GM19463 (cell line): ENCODE measurements around the gene PTGIS.

Experiments
- ATAC-seq: cut with Tn5 transposase; IDR thresholded peaks from one replicate; pipeline ENCODE4 v1.9.1; 2021; ENCODE audit warnings: mild to moderate bottlenecking, moderate library complexity; ENCODE audit not compliant: unreplicated experiment

PTGIS gene

GRCh38 chr20:49595811-49596561, 28.0 kb upstream of the PTGIS start:
- no peak for ATAC-seq

GRCh38 chr20:49595346-49595745, 27.4 kb upstream of the PTGIS start:
- no peak for ATAC-seq

- ATAC-seq: no peak
Measured at GRCh38 chr20:49594931-49595315, 27.0 kb upstream of the PTGIS start.

- ATAC-seq: no peak
Measured at GRCh38 chr20:49594143-49594930, 26.4 kb upstream of the PTGIS start.

DNA sequence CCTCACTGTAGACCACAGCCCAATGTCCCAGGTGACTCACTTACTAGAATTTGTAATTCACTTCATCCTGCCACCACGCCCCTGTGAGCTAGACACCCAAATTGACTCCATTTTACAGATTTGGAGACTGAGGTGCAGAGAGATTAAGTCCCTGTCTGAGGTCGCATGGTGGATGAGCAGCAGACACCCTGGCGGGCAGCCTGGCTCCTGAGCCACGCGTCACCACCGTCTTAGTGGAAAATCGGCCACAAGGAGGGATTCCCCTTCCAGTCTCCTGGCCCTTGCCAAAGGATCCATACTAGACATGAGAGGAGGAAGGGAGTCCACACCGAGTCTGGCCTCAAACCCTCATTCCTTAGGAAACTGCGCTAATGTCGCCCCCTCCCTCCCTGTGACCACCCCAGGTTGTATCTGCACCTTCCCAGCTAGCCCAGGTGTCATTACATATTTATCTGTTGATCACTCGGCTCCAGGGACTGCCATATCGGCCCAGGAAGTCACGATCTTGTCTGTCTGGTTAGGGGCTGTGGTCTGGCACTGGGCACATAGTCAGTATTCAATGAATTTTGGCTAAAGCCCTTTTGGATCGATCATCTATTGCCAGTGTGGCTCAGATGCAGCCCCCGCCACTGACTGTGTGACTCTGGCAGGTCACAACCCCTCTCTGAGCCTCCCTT, 25.7 kb upstream of the PTGIS start:
- no peak for ATAC-seq

- no peak for ATAC-seq
Measured at GRCh38 chr20:49592120-49592519, 24.2 kb upstream of the PTGIS start.

DNA sequence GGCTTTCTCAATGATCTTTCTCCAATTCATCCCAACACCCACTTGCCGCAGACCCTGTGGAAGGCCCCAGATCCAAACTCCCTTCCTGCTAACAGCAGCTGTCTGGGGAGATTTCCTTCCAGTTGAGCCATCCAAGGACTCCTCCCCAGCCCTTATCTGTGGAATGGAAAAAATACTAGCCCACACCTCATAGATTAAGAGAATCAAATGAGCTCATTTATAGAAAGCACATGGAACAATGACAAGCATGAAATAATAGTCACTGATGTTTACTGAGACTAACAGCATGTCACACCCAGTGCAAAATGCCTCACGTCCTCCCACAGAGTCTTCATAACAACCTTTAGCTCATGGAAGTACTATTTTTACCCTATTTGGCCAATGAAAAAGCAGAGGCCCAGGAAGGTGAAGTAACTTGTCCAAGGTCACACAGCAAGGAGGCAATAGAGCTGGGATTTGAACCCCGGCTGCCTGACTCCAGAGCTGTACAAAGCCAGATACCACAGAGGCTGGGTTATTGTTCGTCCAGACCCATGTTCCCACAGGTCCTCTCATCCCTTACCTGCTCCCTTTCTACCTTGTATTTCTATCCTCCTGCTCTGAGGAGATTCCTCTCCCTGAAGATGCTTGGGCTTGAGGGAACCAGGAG, 23.4 kb upstream of the PTGIS start:
- ATAC-seq: no peak

DNA sequence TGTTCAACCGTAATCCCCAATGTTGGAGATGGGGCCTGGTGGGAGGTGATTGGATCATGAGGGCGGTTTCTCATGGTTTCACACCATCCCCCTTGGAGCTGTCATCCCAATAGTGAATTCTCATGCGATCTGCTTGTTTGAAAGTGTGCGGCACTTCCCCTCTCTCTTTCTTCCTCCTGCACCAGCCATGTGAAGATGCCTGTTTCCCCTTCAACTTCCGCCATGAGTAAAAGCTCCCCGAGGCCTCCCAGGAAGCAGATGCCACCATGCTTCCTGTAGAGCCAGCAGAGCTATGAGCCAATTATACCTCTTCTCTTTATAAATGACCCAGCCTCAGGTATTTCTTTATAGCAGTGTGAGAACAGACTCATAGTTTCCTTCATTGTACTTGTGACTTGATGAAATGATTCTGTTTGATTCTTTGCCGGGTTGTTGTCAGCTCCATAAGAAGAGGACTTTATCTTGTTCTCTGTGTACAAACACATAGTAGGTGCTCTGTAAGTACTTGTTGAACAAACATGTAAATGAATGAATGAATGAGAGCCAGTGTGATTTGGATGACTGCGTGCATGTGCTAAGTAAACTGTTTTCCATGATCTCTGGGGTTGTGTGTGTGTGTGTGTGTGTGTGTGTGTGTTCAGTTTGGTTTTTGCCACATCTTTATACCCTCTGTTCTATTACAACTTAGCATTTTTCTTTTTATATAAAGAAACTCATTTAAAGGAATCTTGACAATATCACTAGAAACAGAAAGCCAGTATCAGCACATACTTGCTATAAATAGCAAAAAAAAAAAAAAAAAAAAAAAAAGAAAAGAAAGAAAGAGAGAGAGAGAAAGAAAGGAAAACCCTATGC, 22.5 kb upstream of the PTGIS start:
- ATAC-seq: no peak

GRCh38 chr20:49589747-49590146, 21.8 kb upstream of the PTGIS start:
- no peak for ATAC-seq

DNA sequence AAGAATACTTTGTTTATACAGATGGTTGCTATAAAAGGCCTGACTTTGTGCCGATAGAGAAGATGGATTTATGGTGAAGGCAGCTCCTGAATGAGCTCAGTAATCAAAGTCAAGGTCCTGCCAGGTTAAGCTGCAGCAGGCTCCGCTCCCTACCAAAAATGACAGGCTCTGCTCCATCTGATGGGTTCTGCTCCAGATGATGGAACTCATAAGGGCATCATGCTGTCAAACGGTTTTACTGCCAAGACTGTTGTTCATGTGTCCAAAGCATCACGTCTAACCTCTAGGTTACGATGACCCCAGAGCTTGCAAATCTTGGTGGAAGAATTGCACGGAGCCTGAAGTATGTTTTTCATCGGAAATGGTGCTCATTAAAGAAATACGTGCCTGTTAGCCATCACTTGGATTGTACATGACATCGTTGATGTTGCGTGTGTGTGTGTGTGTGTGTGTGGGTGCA, 19.2 kb upstream of the PTGIS start:
- ATAC-seq: no peak

GRCh38 chr20:49585585-49586245, 17.8 kb upstream of the PTGIS start:
- ATAC-seq: no peak

GRCh38 chr20:49584418-49585382, 16.8 kb upstream of the PTGIS start:
- ATAC-seq: no peak

DNA sequence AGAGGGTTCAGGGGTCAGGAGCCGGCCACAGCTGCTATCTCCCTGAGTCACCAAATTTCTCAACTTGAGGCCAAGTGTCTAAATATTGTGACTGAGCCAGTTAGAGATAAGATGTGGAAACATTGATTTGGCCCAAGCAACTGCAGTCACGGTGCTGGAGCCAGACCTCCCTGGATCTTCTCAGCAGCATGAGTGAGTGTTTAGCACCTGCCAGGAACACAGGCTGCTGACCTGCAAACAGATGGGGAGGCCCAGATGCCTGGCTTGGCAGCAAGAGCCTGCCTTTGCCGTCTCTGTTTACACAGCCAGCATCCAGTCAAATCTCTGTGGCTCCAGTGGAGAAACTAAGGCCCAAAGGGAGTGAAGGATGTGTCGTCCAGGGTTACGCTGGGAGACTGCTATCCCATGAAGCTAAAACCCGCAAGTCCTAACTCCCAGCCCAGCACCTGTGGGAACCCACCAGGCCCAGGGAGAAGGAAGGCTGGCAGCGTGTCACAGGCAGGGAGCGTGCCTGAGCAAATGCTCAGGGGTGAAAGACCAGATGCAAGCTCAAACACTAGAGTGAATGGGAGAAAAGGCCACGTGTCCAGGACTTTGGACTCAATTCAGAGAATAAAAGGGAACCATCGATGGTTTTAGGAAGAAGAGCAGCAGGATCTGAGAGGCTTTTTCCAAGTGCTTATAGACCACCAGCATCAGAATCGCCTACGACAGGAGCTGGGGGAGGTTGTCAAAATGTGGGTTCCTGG, 15.9 kb upstream of the PTGIS start:
- ATAC-seq: no peak

GRCh38 chr20:49583343-49583668, 15.4 kb upstream of the PTGIS start:
- ATAC-seq: no peak

- ATAC-seq: no peak
Measured at GRCh38 chr20:49582413-49583334, 14.7 kb upstream of the PTGIS start.

GRCh38 chr20:49581482-49581881, 13.5 kb upstream of the PTGIS start:
- ATAC-seq: no peak

DNA sequence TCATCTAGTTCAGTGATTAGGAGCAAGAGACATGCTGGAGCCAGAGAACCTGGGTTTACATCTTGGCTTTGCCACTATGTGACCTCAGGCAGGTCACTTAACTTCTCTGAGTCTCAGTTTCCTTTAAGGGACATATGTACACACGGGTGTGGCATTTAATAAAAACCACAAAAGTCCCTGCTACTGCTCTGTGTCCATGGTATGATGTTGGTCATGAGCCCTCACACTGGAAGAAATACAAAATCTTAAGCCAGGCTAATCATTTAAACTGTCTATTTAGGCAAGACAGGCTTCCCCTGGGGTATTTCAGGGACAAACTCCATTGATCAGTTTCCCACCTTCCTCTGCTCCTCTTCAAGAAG, 12.9 kb upstream of the PTGIS start:
- no peak for ATAC-seq
